Upper lobe of left lung (tissue), 6 donors: ENCODE measurements around the gene PRSS37. TPM values are rescaled to one million over a fixed set of nuclear protein-coding genes. Genes with fewer than 3 reads are reported as not detected.

Experiments used
- ATAC-seq, 2 donors: fragments of 200-7000 bp; cut with Tn5 transposase; one replicate each; pipeline ENCODE4 v1.9.1; 2022; ENCODE audit warnings: mild to moderate bottlenecking in 2 of 2, moderate library complexity in 2 of 2; ENCODE audit not compliant: low FRiP score in 2 of 2
- DNase-seq, 2 donors: peaks; one replicate each; pipeline ENCODE4 v3.0.0-alpha.2; 2019 to 2020
- H3K27ac ChIP-seq, 4 donors: fragments of 200-600 bp; sonication (generic); one replicate each; pipeline ENCODE4 v1.5.1; 2016 to 2019
- H3K27me3 ChIP-seq, 4 donors: fragments of 200-600 bp; sonication (generic); one replicate each; pipeline ENCODE4 v1.5.1; 2017 to 2019
- H3K36me3 ChIP-seq, 4 donors: fragments of 200-600 bp; sonication (generic); one replicate each; pipeline ENCODE4 v1.5.1; 2016 to 2019
- H3K4me1 ChIP-seq, 4 donors: fragments of 200-600 bp; sonication (generic); one replicate each; pipeline ENCODE4 v1.5.1; 2018 to 2019
- H3K4me3 ChIP-seq, 4 donors: fragments of 200-600 bp; sonication (generic); one replicate each; pipeline ENCODE4 v1.5.1; 2017 to 2019; ENCODE audit warnings: mild to moderate bottlenecking in 2 of 4, moderate library complexity in 1 of 4
- H3K9me3 ChIP-seq, 4 donors: fragments of 200-600 bp; sonication (generic); one replicate each; pipeline ENCODE4 v1.5.1; 2018 to 2019
- CTCF ChIP-seq, 6 experiments: fragments of 450-650 bp in 4 of 6; fragments of 200-600 bp in 2 of 6; sonication (generic) in 2 of 6; IDR thresholded peaks; one replicate each; pipeline ENCODE4 v1.5.1; 2016 to 2019; ENCODE audit warnings: antibody characterized with exemption in 6 of 6
- EP300 ChIP-seq, 4 donors: sonication (generic); formaldehyde crosslinking; IDR thresholded peaks; one replicate each; pipeline ENCODE4 v1.5.1; 2017; ENCODE audit warnings: antibody characterized with exemption in 4 of 4, control low read depth in 2 of 4
- POLR2A ChIP-seq, 4 donors: fragments of 450-650 bp; IDR thresholded peaks; one replicate each; pipeline ENCODE4 v1.5.1; 2016 to 2017; ENCODE audit warnings: antibody characterized with exemption in 4 of 4, mild to moderate bottlenecking in 2 of 4
- POLR2AphosphoS5 ChIP-seq, 2 donors: sonication (generic); formaldehyde crosslinking; IDR thresholded peaks; one replicate each; pipeline ENCODE4 v1.5.1; 2017; ENCODE audit warnings: antibody characterized with exemption in 2 of 2
- WGBS, 2 donors: methylation state at CpG; one replicate each; pipeline ENCODE4 v1.1.5; 2017 to 2018; 5-methylcytosine and 5-hydroxymethylcytosine counted together
- total RNA-seq, 6 donors: library from RNA; depleted of rRNA in 4 of 6; stranded (reverse); fragments of >200 nt in 4 of 6; gene quantifications; one replicate each; pipeline versions ENCODE4 v1.1.0 to v1.2.1, GENCODE V29; 2016 to 2021
- donor health status: DM: no; HTN: no; CAD: no; lungs with moderate emphysema.
- donor health status: DM: no; HTN: yes; CAD: no; lungs with severe emphysema.

Gene PRSS37
- total RNA-seq, 6 donors from 2014 or later: not detected

- no peak for TF ChIP-seq CTCF (IDR thresholded peaks at IDR 0.05)
- TF ChIP-seq POLR2AphosphoS5 (IDR thresholded peaks at IDR 0.05): no peak
- no peak for TF ChIP-seq POLR2A (IDR thresholded peaks at IDR 0.05)
- H3K36me3 ChIP-seq: no peaks in the 10 kb centered on the region
Measured at GRCh38 chr7:141820067-141820466, 21.2 kb downstream of the PRSS37 start.

GRCh38 chr7:141792526-141792925 is 48.8 kb downstream of the PRSS37 start:
- H3K9me3 ChIP-seq: no peaks in the 10 kb centered on the region
- H3K27me3 ChIP-seq: no peaks in the 10 kb centered on the region
- 88 to 90% methylated on average over 2 of the region's 2 CpGs for WGBS, 2 donors
- H3K36me3 ChIP-seq: peaks cover 0 to 3% (median 0%) of the 10 kb centered on the region in 4 donors
- peaks cover 0 to 5% (median 2%) of the 10 kb centered on the region in 4 donors for H3K4me1 ChIP-seq
- TF ChIP-seq EP300 (IDR thresholded peaks at IDR 0.05) (no peak), POLR2AphosphoS5 (IDR thresholded peaks at IDR 0.05) (no peak), POLR2A (IDR thresholded peaks at IDR 0.05) (no peak), CTCF (IDR thresholded peaks at IDR 0.05) (no peak)
- H3K4me3 ChIP-seq: no peak overlapping the region
- H3K27ac ChIP-seq: no peak overlapping the region
- no peak for ATAC-seq
- DNase-seq: no peak

More at GRCh38 chr7:141820067-141820466, 21.2 kb downstream of the PRSS37 start:
- Histone ChIP-seq H3K4me1 (no peaks in the 10 kb centered on the region), H3K27me3 (no peaks in the 10 kb centered on the region), H3K4me3 (no peak overlapping the region), H3K27ac (no peak overlapping the region), H3K9me3 (peaks cover 16 to 30% (median 20%) of the 10 kb centered on the region in 4 donors)
- no peak for ATAC-seq
- WGBS, 2 donors: 92 to 94% methylated on average over 1 of the region's 1 CpG
- no peak for DNase-seq

- ATAC-seq (no peak), DNase-seq (no peak)
- TF ChIP-seq CTCF (IDR thresholded peaks at IDR 0.05) (no peak), POLR2A (IDR thresholded peaks at IDR 0.05) (no peak), POLR2AphosphoS5 (IDR thresholded peaks at IDR 0.05) (no peak), EP300 (IDR thresholded peaks at IDR 0.05) (no peak)
- WGBS, 2 donors: 76 to 84% methylated on average over 5 of the region's 5 CpGs
- Histone ChIP-seq H3K9me3 (no peaks in the 10 kb centered on the region), H3K4me3 (no peak within 1 kb of the TSS), H3K36me3 (peaks cover 0 to 3% (median 0%) of the 10 kb centered on the region in 4 donors), H3K4me1 (peaks cover 0 to 5% (median 2%) of the 10 kb centered on the region in 4 donors), H3K27ac (no peak within 1 kb of the TSS), H3K27me3 (no peaks in the 10 kb centered on the region)
Measured at GRCh38 chr7:141789917-141790316, 51.4 kb downstream of the PRSS37 start, which contains the start of gene TAS2R5. Gene TAS2R5 (plus strand): TSS chr7:141790217. CDS start chr7:141790362, 145 bp downstream.

- Histone ChIP-seq H3K27me3 (no peaks in the 10 kb centered on the region), H3K4me3 (no peak overlapping the region), H3K4me1 (peaks cover 0 to 5% (median 2%) of the 10 kb centered on the region in 4 donors), H3K9me3 (no peaks in the 10 kb centered on the region), H3K27ac (peak overlapping the region in 1 of 4 donors; percentile 9), H3K36me3 (peaks cover 0 to 3% (median 0%) of the 10 kb centered on the region in 4 donors)
- DNase-seq (no peak), ATAC-seq (no peak)
- TF ChIP-seq POLR2A (IDR thresholded peaks at IDR 0.05) (no peak), POLR2AphosphoS5 (IDR thresholded peaks at IDR 0.05) (no peak), EP300 (IDR thresholded peaks at IDR 0.05) (no peak), CTCF (IDR thresholded peaks at IDR 0.05) (no peak)
- 52 to 53% methylated on average over 2 of the region's 2 CpGs for WGBS, 2 donors
Measured at GRCh38 chr7:141788296-141788695, 53.0 kb downstream of the PRSS37 start.

Other genes with a start within 250 kb of the PRSS37 start
- 10 to 100 TPM; 17.5 to 36.0 (median 29.1) TPM for gene DENND11, start 139.3 kb downstream of the PRSS37 start, total RNA-seq
- gene WEE2, start 133.1 kb downstream of the PRSS37 start, total RNA-seq: under 1 TPM in 1 of 6 donors, not detected in 5; 0.78 TPM
- gene SSBP1, start 103.1 kb downstream of the PRSS37 start, total RNA-seq: 100 to 1,000 TPM in 1 of 6 donors, 10 to 100 TPM in 5; 30.2 to 114 (median 66.8) TPM
- gene TAS2R3, start 77.4 kb downstream of the PRSS37 start, total RNA-seq: 1 to 10 TPM in 4 of 6 donors, under 1 TPM in 1, not detected in 1; 0.91 to 4.3 (median 1.5) TPM
- gene TAS2R4, start 64.8 kb downstream of the PRSS37 start, total RNA-seq: 1 to 10 TPM in 4 of 6 donors, under 1 TPM in 2; 0.33 to 3.1 (median 1.3) TPM
- 1 to 10 TPM; 1.3 to 8.4 (median 1.9) TPM for gene TAS2R5, start 51.3 kb downstream of the PRSS37 start, total RNA-seq
- not detected for gene OR9A4, start 74.9 kb upstream of the PRSS37 start, total RNA-seq
- gene CLEC5A, start 105.5 kb upstream of the PRSS37 start, total RNA-seq: 10 to 100 TPM in 2 of 6 donors, 1 to 10 TPM in 3, not detected in 1; 2.4 to 11.6 (median 6.3) TPM
- gene TAS2R38, start 132.3 kb upstream of the PRSS37 start, total RNA-seq: not detected
- 10 to 100 TPM in 2 of 6 donors, 1 to 10 TPM in 4; 3.5 to 17.3 (median 7.6) TPM for gene MGAM, start 154.4 kb upstream of the PRSS37 start, total RNA-seq